Ascending aorta (tissue), 2 donors: ENCODE data around the gene MACROH2A1. TPM values are rescaled to one million over a fixed set of nuclear protein-coding genes. Genes with fewer than 3 reads are reported as not detected.
A peak's percentile ranks its signal among the peaks of the same experiment; 100 is the strongest.

Source experiments
- DNase-seq, 2 donors: peaks; one replicate each; pipeline ENCODE4 v3.0.0-alpha.2; 2019; ENCODE audit warnings: low spot score in 2 of 2
- H3K27ac ChIP-seq, 2 donors: fragments of 200-600 bp; sonication (generic); one replicate each; pipeline ENCODE4 v1.5.1; 2016 to 2017; ENCODE audit warnings: mild to moderate bottlenecking in 1 of 2
- H3K27me3 ChIP-seq: fragments of 200-600 bp; sonication (generic); one replicate; pipeline ENCODE4 v1.5.1; 2017
- H3K36me3 ChIP-seq, 2 donors: fragments of 200-600 bp; sonication (generic); one replicate each; pipeline ENCODE4 v1.5.1; 2016
- H3K4me1 ChIP-seq, 2 donors: fragments of 200-600 bp; sonication (generic); one replicate each; pipeline ENCODE4 v1.5.1; 2016 to 2017; ENCODE audit warnings: mild to moderate bottlenecking in 1 of 2
- H3K4me3 ChIP-seq, 2 donors: fragments of 200-600 bp; sonication (generic); one replicate each; pipeline ENCODE4 v1.5.1; 2016 to 2017; ENCODE audit warnings: mild to moderate bottlenecking in 1 of 2
- H3K9me3 ChIP-seq, 2 donors: fragments of 200-600 bp; sonication (generic); one replicate each; pipeline ENCODE4 v1.5.1; 2016
- CTCF ChIP-seq, 3 experiments: fragments of 200-600 bp in 2 of 3; fragments of 450-650 bp in 1 of 3; sonication (generic) in 2 of 3; IDR thresholded peaks; one replicate each; pipeline ENCODE4 v1.5.1; 2016 to 2019; ENCODE audit warnings: antibody characterized with exemption in 3 of 3, mild to moderate bottlenecking in 1 of 3, moderate library complexity in 1 of 3
- intact Hi-C: fragments of 100-400 bp; cut with DNase I; formaldehyde crosslinking; loops from one replicate; pipeline ENCODE4 v1.15.1; 2023
- total RNA-seq: library from RNA; depleted of rRNA; stranded (reverse); fragments of >200 nt; gene quantifications from one replicate; pipeline ENCODE4 v1.1.0, GENCODE V29; 2016

Gene MACROH2A1
- total RNA-seq, 1 donor from 2014 or later, result 216 TPM

DNA sequence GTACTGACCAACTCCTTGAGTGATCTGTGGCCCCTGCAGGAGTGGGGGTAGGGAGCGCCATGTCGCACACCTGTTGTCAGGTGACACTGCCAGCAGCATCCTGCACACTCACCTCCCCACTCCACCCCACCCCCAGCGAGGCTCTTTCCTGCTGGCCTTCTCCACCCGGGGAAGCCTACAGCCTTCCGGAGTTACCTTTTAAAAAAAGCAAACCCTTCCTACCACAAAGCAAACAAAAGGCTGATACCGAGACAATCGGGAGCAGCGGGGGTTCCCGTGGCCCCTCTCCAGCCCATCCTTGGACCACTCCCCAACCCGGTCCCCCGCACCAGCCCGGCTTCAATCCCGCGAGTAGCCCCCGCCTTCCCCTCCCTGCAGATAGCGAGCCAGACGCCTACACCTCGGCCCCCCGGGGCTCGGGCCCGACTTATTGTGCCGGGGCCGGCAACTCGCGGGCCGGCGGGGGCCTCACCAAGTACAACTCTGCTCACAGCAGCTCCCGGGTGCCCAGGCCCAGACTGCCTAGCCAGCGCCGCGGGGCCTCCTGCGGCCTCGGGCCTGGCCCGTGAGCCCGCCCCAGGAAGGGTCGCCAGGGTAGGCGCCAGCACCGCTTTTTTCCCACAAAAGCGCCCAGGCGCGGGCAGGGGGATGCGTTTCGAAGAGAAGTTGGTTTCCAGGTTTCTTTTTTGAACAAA, 724 bp downstream of the MACROH2A1 start:
- H3K4me1 ChIP-seq, result peaks cover 10 to 30% of the 10 kb centered on the region in 2 donors
- no peak for DNase-seq
- intact Hi-C loops, result no loop called here

GRCh38 chr5:135397084-135397483, 1.9 kb downstream of the MACROH2A1 start:
- Histone ChIP-seq H3K27ac (no peak overlapping the region), H3K4me1 (peaks cover 10 to 30% of the 10 kb centered on the region in 2 donors), H3K36me3 (peaks cover 0 to 6% of the 10 kb centered on the region in 2 donors), H3K4me3 (peak overlapping the region in 1 of 2 donors; percentile 98), H3K9me3 (no peaks in the 10 kb centered on the region), H3K27me3 (no peaks in the 10 kb centered on the region)
- no peak for TF ChIP-seq CTCF (IDR thresholded peaks at IDR 0.05)
- no peak for DNase-seq
- intact Hi-C loops, result no loop called here

More for the DNA sequence above, 724 bp downstream of the MACROH2A1 start:
- Histone ChIP-seq H3K36me3 (no peaks in the 10 kb centered on the region), H3K27ac (peak overlapping the region; percentile 78 to 88), H3K9me3 (no peaks in the 10 kb centered on the region), H3K4me3 (peak overlapping the region; percentile 98 to 99), H3K27me3 (no peaks in the 10 kb centered on the region)
- TF ChIP-seq CTCF (IDR thresholded peaks at IDR 0.05), result no peak

DNA sequence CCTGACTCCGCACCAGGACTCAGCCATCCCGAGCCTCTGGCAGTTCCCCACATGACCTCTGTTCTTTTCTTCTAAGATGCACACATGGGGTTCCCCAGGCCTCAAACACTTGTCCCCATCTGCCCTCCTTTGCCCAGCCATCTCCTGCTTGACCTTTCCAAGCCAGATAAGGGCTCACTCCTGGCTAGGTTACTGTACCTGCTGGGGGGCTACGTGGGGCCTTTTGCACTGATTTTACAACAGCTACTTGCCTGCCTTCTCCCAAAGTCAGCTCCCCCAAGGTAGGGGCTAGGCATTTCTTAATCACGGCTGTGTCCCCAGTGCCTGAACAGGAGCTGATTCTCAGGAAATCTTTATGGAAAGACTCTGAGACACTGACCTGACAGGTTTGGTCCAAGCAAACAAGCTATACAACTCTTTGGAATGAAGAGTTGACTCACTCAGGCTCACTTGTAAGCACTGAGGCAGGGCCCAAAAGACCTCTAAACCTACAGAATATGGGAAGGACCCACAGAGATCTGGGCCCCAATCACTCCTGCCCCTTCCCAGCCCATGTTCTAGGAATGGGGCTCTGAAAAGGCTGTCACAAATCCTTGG, 2.5 kb downstream of the MACROH2A1 start:
- peak overlapping the region in 1 of 2 donors; percentile 98 for H3K4me3 ChIP-seq
- TF ChIP-seq CTCF (IDR thresholded peaks at IDR 0.05), result no peak
- peaks cover 10 to 30% of the 10 kb centered on the region in 2 donors for H3K4me1 ChIP-seq
- H3K36me3 ChIP-seq, result peaks cover 0 to 6% of the 10 kb centered on the region in 2 donors
- H3K9me3 ChIP-seq, result no peaks in the 10 kb centered on the region
- H3K27me3 ChIP-seq, result no peaks in the 10 kb centered on the region
- H3K27ac ChIP-seq, result no peak overlapping the region
- intact Hi-C loops, result no loop called here
- no peak for DNase-seq

DNA sequence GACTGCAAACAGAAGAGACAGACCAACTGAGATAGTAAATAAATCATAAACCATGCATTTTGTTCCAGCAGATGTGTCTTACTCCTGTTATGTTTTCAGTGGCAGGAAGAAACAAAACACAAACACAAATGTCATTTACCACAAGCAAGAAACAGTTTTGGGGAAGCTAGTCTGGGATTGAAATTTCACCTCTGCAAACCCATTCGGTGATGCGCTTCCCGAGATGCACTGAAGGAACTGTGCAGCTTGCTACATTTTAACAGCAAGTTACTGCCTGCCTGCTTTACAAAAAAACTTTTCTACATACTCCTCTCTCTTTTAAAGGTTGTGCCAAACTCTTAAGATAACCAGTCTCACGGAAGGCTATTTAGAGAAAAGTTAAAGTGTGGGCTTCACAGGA, 3.2 kb downstream of the MACROH2A1 start:
- peak overlapping the region in 1 of 2 donors; percentile 98 for H3K4me3 ChIP-seq
- intact Hi-C loops, result no loop called here

GRCh38 chr5:135395451-135395850, 3.6 kb downstream of the MACROH2A1 start:
- Histone ChIP-seq H3K27me3 (no peaks in the 10 kb centered on the region), H3K4me3 (no peak overlapping the region), H3K4me1 (peaks cover 10 to 35% of the 10 kb centered on the region in 2 donors), H3K9me3 (no peaks in the 10 kb centered on the region), H3K27ac (no peak overlapping the region), H3K36me3 (peaks cover 0 to 6% of the 10 kb centered on the region in 2 donors)
- DNase-seq, result no peak
- intact Hi-C loops, result no loop called here
- TF ChIP-seq CTCF (IDR thresholded peaks at IDR 0.05), result no peak

More for the DNA sequence above, 3.2 kb downstream of the MACROH2A1 start:
- TF ChIP-seq CTCF (IDR thresholded peaks at IDR 0.05), result no peak
- no peak for DNase-seq
- Histone ChIP-seq H3K4me1 (peaks cover 10 to 35% of the 10 kb centered on the region in 2 donors), H3K27me3 (no peaks in the 10 kb centered on the region), H3K9me3 (no peaks in the 10 kb centered on the region), H3K27ac (no peak overlapping the region), H3K36me3 (peaks cover 0 to 6% of the 10 kb centered on the region in 2 donors)
